Transverse colon (tissue), 4 donors: ENCODE results near the gene PCDHGB1. TPM values are rescaled to one million over a fixed set of nuclear protein-coding genes. Genes with fewer than 3 reads are reported as not detected.
"Not testable (repeated sequence)": the region's sequence is repeated elsewhere in the genome, so short reads cannot be mapped to it uniquely, and the experiment has no call there.

Experiments
- DNase-seq: peaks from one replicate; pipeline ENCODE4 v3.0.0-alpha.2; 2019
- H3K27ac ChIP-seq, 4 donors: fragments of 200-600 bp; sonication (generic); 2 replicates each; pipeline ENCODE4 v1.5.1; 2016 to 2018; ENCODE audit warnings: inconsistent platforms in 4 of 4
- H3K27me3 ChIP-seq: fragments of 200-600 bp; sonication (generic); 2 replicates; pipeline ENCODE4 v1.5.1; 2017; ENCODE audit warnings: inconsistent platforms
- H3K36me3 ChIP-seq, 4 donors: fragments of 200-600 bp; sonication (generic); 2 replicates each; pipeline ENCODE4 v1.5.1; 2017 to 2019; ENCODE audit warnings: inconsistent platforms in 4 of 4
- H3K4me1 ChIP-seq, 4 donors: fragments of 200-600 bp; sonication (generic); 2 replicates each; pipeline ENCODE4 v1.5.1; 2017 to 2020; ENCODE audit warnings: inconsistent platforms in 4 of 4
- H3K4me3 ChIP-seq, 4 donors: fragments of 200-600 bp; sonication (generic); 1 replicate in 1 of 4; 2 replicates in 3 of 4; pipeline versions ENCODE4 v1.5.1 to v1.6.1; 2017 to 2019; ENCODE audit warnings: inconsistent platforms in 4 of 4
- H3K9me3 ChIP-seq, 2 donors: fragments of 200-600 bp; sonication (generic); 2 replicates each; pipeline ENCODE4 v1.5.1; 2017 to 2019; ENCODE audit warnings: inconsistent platforms in 2 of 2
- EP300 ChIP-seq: sonication (generic); formaldehyde crosslinking; IDR thresholded peaks from one replicate; pipeline ENCODE4 v1.6.1; 2017; ENCODE audit warnings: antibody characterized with exemption, low read depth
- POLR2A ChIP-seq: fragments of 450-650 bp; IDR thresholded peaks from one replicate; pipeline ENCODE4 v1.6.1; 2016; ENCODE audit warnings: antibody characterized with exemption, mild to moderate bottlenecking, moderate library complexity
- POLR2AphosphoS5 ChIP-seq, 3 donors: sonication (generic); formaldehyde crosslinking; IDR thresholded peaks; one replicate each; pipeline ENCODE4 v1.6.1; 2016; ENCODE audit warnings: antibody characterized with exemption in 3 of 3
- WGBS, 2 donors: methylation state at CpG; one replicate each; pipeline ENCODE4 v1.1.5; 2018; ENCODE audit warnings: low coverage in 1 of 2; 5-methylcytosine and 5-hydroxymethylcytosine counted together
- in situ Hi-C, 4 donors: fragments of 200-750 bp; cut with MboI; loops; one replicate each; pipeline versions ENCODE4 v1.15.0 to v1.15.1; 2017; ENCODE audit warnings: low sequenced_read_pairs in 3 of 4, low pct_ligation_motif_present in 1 of 4, low pct_unique_long_range_greater_than_20kb in 1 of 4
- intact Hi-C: fragments of 100-400 bp; cut with DNase I; formaldehyde crosslinking; loops from one replicate; pipeline ENCODE4 v1.15.1; 2023; ENCODE audit warnings: low total_unique reads
- total RNA-seq, 4 donors: library from RNA; depleted of rRNA; stranded (reverse); fragments of >200 nt; gene quantifications; one replicate each; pipeline ENCODE4 v1.1.0, GENCODE V29; 2016
- TF ChIP-seq, protein P1 (sequence below), 5 experiments: fragments of 200-600 bp in 3 of 5; fragments of 450-650 bp in 2 of 5; sonication (generic) in 3 of 5; IDR thresholded peaks; 1 replicate in 2 of 5; 2 replicates in 3 of 5; pipeline ENCODE4 v1.5.1; 2016 to 2017; ENCODE audit warnings: antibody characterized with exemption in 5 of 5, inconsistent platforms in 3 of 5, mild to moderate bottlenecking in 2 of 5, moderate library complexity in 1 of 5

Gene PCDHGB1
- total RNA-seq, 4 donors from 2014 or later, result 0.96 to 10.5 (median 3.4) TPM

DNA sequence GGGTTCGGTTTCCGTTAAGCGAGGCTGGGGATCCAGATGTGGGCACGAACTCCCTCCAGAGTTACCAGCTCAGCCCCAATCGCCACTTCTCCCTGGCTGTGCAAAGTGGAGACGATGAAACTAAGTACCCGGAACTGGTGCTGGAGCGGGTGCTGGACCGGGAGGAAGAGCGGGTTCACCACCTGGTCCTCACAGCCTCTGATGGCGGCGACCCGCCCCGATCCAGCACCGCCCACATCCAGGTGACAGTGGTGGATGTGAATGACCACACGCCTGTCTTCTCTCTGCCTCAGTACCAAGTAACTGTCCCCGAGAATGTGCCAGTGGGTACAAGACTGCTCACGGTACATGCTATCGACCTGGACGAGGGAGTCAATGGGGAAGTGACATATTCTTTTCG, 33.4 kb downstream of the PCDHGB1 start:
- DNase-seq, result no peak
- TF ChIP-seq, protein P1, sequence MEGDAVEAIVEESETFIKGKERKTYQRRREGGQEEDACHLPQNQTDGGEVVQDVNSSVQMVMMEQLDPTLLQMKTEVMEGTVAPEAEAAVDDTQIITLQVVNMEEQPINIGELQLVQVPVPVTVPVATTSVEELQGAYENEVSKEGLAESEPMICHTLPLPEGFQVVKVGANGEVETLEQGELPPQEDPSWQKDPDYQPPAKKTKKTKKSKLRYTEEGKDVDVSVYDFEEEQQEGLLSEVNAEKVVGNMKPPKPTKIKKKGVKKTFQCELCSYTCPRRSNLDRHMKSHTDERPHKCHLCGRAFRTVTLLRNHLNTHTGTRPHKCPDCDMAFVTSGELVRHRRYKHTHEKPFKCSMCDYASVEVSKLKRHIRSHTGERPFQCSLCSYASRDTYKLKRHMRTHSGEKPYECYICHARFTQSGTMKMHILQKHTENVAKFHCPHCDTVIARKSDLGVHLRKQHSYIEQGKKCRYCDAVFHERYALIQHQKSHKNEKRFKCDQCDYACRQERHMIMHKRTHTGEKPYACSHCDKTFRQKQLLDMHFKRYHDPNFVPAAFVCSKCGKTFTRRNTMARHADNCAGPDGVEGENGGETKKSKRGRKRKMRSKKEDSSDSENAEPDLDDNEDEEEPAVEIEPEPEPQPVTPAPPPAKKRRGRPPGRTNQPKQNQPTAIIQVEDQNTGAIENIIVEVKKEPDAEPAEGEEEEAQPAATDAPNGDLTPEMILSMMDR (IDR thresholded peaks at IDR 0.05), result no peak
- TF ChIP-seq POLR2A (no peak), POLR2AphosphoS5 (IDR thresholded peaks at IDR 0.05) (no peak), EP300 (no peak)
- H3K9me3 ChIP-seq, result peaks cover 51 to 79% of the 10 kb centered on the region in 2 donors
- peaks cover 13% of the 10 kb centered on the region for H3K27me3 ChIP-seq
- intact Hi-C loops, result no loop called here
- H3K27ac ChIP-seq, result no peak overlapping the region
- H3K36me3 ChIP-seq, result no peaks in the 10 kb centered on the region
- H3K4me3 ChIP-seq, result no peak overlapping the region
- no peaks in the 10 kb centered on the region for H3K4me1 ChIP-seq
- in situ Hi-C loops, result loop anchor here in 1 of 4 donors (25.0 kb wide), 1 partner anchor 171 kb away; the partner anchor contains the start of genes PCDHB12, PCDHB13 and PCDHB14
- 50 to 67% methylated on average over 8 to 21 of the region's 21 CpGs for WGBS, 2 donors

DNA sequence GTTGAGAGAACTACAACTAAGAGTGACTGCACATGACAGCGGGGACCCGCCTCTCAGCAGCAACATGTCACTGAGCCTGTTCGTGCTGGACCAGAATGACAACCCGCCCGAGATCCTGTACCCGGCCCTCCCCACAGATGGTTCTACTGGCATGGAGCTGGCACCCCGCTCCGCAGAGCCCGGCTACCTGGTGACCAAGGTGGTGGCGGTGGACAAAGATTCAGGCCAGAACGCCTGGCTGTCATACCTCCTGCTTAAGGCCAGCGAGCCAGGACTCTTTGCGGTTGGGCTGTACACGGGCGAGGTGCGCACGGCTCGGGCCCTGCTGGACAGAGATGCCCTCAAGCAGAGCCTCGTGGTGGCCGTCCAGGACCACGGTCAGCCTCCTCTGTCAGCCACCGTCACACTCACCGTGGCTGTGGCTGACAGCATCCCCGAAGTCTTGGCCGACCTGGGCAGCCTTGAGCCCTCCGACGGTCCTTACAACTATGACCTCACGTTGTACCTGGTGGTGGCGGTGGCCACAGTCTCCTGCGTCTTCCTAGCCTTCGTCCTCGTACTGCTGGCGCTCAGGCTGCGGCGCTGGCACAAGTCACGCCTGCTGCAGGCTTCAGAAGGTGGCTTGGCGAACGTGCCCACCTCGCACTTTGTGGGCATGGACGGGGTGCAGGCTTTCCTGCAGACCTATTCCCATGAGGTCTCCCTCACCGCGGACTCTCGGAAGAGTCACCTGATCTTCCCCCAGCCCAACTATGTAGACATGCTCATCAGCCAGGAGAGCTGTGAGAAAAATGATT, 34.8 kb downstream of the PCDHGB1 start:
- Histone ChIP-seq H3K27me3 (peaks cover 13% of the 10 kb centered on the region), H3K4me3 (no peak overlapping the region), H3K36me3 (no peaks in the 10 kb centered on the region), H3K27ac (no peak overlapping the region), H3K9me3 (peaks cover 64 to 84% of the 10 kb centered on the region in 2 donors), H3K4me1 (no peaks in the 10 kb centered on the region)
- intact Hi-C loops (no loop called here), in situ Hi-C loops (loop anchor here in 1 of 4 donors (25.0 kb wide), 1 partner anchor 172 kb away; the partner anchor contains the start of genes PCDHB12, PCDHB13 and PCDHB14)
- no peak for DNase-seq
- no peak for TF ChIP-seq POLR2A
- no peak for TF ChIP-seq POLR2AphosphoS5 (IDR thresholded peaks at IDR 0.05)
- TF ChIP-seq, protein P1 (IDR thresholded peaks at IDR 0.05), result no peak
- TF ChIP-seq EP300, result no peak
- 70 to 76% methylated on average over 2 to 42 of the region's 43 CpGs for WGBS, 2 donors

DNA sequence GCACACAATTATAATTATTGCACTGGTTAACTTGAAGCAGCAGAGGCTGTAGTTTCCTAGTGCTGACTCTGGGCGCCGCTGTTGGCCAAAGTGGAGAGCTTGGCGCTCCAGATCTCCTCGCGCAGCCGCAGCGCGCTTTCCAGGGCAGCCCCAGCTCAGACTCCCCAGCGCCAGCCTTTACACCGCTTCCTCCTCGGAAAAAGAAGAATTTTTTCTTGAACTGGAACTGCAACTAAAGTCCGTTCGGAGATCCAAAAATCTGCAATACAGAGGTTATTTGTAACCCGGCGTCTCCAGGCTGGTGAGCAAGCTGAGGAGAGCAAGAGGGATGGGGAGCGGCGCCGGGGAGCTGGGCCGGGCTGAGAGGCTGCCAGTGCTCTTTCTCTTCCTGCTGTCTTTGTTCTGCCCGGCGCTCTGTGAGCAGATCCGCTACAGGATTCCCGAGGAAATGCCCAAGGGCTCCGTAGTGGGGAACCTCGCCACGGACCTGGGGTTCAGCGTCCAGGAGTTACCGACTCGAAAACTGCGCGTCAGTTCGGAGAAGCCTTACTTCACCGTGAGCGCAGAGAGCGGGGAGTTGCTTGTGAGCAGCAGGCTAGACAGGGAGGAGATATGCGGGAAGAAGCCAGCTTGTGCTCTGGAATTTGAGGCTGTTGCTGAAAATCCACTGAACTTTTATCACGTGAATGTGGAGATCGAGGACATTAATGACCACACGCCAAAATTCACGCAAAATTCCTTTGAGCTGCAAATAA, 37.8 kb downstream of the PCDHGB1 start, which contains the start of gene PCDHGB4:
TSS of gene PCDHGB4 (plus strand) at position 142 of the 755 bp plus-strand sequence. CDS start at position 329, 187 bp downstream.
- DNase-seq, result not testable (repeated sequence)
- peaks cover 74 to 89% of the 10 kb centered on the region in 2 donors for H3K9me3 ChIP-seq

More for the DNA sequence above, 37.8 kb downstream of the PCDHGB1 start, which contains the start of gene PCDHGB4:
- intact Hi-C loops, H3K27me3 ChIP-seq, H3K27ac ChIP-seq, H3K4me1 ChIP-seq, H3K36me3 ChIP-seq: not testable (repeated sequence)
- in situ Hi-C loops, result loop anchor here in 1 of 4 donors (25.0 kb wide), 1 partner anchor 175 kb away; the partner anchor contains the start of genes PCDHB12, PCDHB13 and PCDHB14
- H3K4me3 ChIP-seq, result peak within 1 kb of the TSS in 1 of 4 donors; percentile 21
- TF ChIP-seq, protein P1 (IDR thresholded peaks at IDR 0.05), result peak in 1 of 5 experiments; percentile 6
- WGBS, 2 donors, result 43 to 44% methylated on average over 10 to 23 of the region's 40 CpGs
